Panc1 (cell line): Measurements from ENCODE around the gene OR7C1. TPM values are rescaled to one million over a fixed set of nuclear protein-coding genes. Genes with fewer than 3 reads are reported as not detected.

Experiments used
- ATAC-seq: fragments of 200-7000 bp; cut with Tn5 transposase; 2 replicates; pipeline ENCODE4 v1.9.1; 2020; ENCODE audit warnings: mild to moderate bottlenecking, moderate library complexity
- BruUV-seq: library from RNA; stranded (reverse); fragments of 400-500 nt; replicated peaks from 2 replicates; lab custom pipeline; 2021; lab: Mats Ljungman, UMichigan
- CTCF ChIA-PET: fragments of 300-600 bp; sonication (Branson Sonifier 250); formaldehyde crosslinking; loops from one replicate; lab custom pipeline; 2022; ENCODE audit warnings: antibody characterized with exemption; lab: Charles Lee
- POLR2A ChIA-PET: fragments of 300-600 bp; sonication (Branson Sonifier 250); formaldehyde crosslinking; loops from one replicate; lab custom pipeline; 2022; ENCODE audit warnings: antibody characterized with exemption; lab: Charles Lee
- DNase-seq: peaks from one replicate; pipeline ENCODE4 v3.0.0-alpha.2; 2010; ENCODE audit warnings: low read depth, low spot score
- H3K27ac ChIP-seq: 2 replicates; pipeline ENCODE4 v1.5.1; 2011; ENCODE audit warnings: mild to moderate bottlenecking, low read length, inconsistent platforms
- H3K27me3 ChIP-seq: fragments of 200-500 bp; sonication (Bioruptor generic); 2 replicates; pipeline ENCODE4 v1.6.0; 2014; ENCODE audit warnings: low read length, inconsistent platforms; ENCODE audit not compliant: control insufficient read depth, insufficient read depth
- H3K36me3 ChIP-seq: fragments of 200-500 bp; sonication (Bioruptor generic); 2 replicates; pipeline ENCODE4 v1.5.1; 2014; ENCODE audit warnings: inconsistent platforms, mild to moderate bottlenecking, low read length, moderate library complexity; ENCODE audit not compliant: control insufficient read depth, insufficient read depth
- H3K4me1 ChIP-seq: 2 replicates; pipeline ENCODE4 v1.5.1; 2011; ENCODE audit warnings: inconsistent platforms, mild to moderate bottlenecking, low read length, moderate library complexity; ENCODE audit not compliant: control insufficient read depth, insufficient read depth
- H3K4me3 ChIP-seq, 2 experiments: 2 replicates each; pipeline ENCODE4 v1.5.1; 2011 to 2012; ENCODE audit warnings: low read depth in 2 of 2, low read length in 2 of 2, mild to moderate bottlenecking in 2 of 2, inconsistent platforms in 1 of 2, moderate library complexity in 1 of 2
- H3K9me3 ChIP-seq: fragments of 200-500 bp; sonication (Bioruptor generic); 2 replicates; pipeline ENCODE4 v1.5.1; 2014; ENCODE audit warnings: low read depth, mild to moderate bottlenecking, inconsistent platforms, low read length, moderate library complexity; ENCODE audit not compliant: control insufficient read depth, insufficient read depth
- POLR2AphosphoS5 ChIP-seq: IDR thresholded peaks from 2 replicates; pipeline ENCODE4 v1.6.1; 2012; ENCODE audit warnings: mild to moderate bottlenecking, low read depth, low read length, moderate library complexity
- SIN3A ChIP-seq: IDR thresholded peaks from 2 replicates; pipeline ENCODE4 v1.6.1; 2012; ENCODE audit warnings: low read depth, mild to moderate bottlenecking, low read length, moderate library complexity, borderline replicate concordance; ENCODE audit not compliant: insufficient read depth
- TCF7L2 ChIP-seq: IDR thresholded peaks from 2 replicates; pipeline ENCODE4 v1.6.1; 2011; ENCODE audit warnings: mild to moderate bottlenecking, low read depth, low read length, inconsistent platforms
- in situ Hi-C: cut with HindIII; loops from 2 replicates; pipeline ENCODE4 v1.10.0; 2016; ENCODE audit warnings: low sequenced_read_pairs, low pct_unique_long_range_greater_than_20kb
- intact Hi-C: fragments of 100-400 bp; cut with micrococcal nuclease; formaldehyde crosslinking; loops from one replicate; pipeline ENCODE4 v1.10.0; 2022; ENCODE audit not compliant: unreplicated experiment
- total RNA-seq: library from RNA; stranded (reverse); gene quantifications from one replicate; pipeline ENCODE4 v1.2.1, GENCODE V29; 2021; ENCODE audit not compliant: unreplicated experiment
- TF ChIP-seq, protein P1 (sequence below): fragments of 450-650 bp; IDR thresholded peaks from 2 replicates; pipeline ENCODE4 v1.5.1; 2017; ENCODE audit warnings: mild to moderate bottlenecking
- TF ChIP-seq, protein P2 (sequence below), 2 experiments: IDR thresholded peaks; 2 replicates each; pipeline ENCODE4 v1.6.1; 2011 to 2012; ENCODE audit warnings: low read depth in 2 of 2, control low read depth in 1 of 2, low read length in 1 of 2, mild to moderate bottlenecking in 1 of 2, moderate library complexity in 1 of 2; ENCODE audit not compliant: insufficient read depth in 1 of 2

The OR7C1 gene
- total RNA-seq, 1 experiment from 2014 or later = not detected

DNA sequence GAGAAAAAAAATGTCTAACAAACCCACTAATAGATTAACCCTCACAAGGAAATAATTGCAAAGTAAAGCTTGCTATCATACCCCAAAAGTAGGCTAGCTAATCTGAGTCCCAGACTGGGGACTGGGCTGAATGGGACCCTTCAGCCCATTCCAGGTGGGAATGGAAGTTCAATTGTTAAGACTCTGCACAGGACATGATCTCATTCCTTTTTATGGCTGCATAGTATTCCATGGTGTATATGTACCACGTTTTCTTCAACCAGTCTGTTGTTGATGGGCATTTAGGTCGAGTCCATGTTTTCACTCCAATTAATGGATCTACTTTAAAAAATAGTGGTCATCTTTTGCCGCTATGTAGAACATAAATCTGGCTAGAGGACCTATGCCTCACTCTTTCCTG lies 17.9 kb downstream of the OR7C1 start:
- Histone ChIP-seq H3K36me3 (no peaks in the 10 kb centered on the region), H3K9me3 (no peaks in the 10 kb centered on the region), H3K4me1 (no peaks in the 10 kb centered on the region), H3K27me3 (no peaks in the 10 kb centered on the region), H3K4me3 (no peak overlapping the region), H3K27ac (no peak overlapping the region)
- TF ChIP-seq, protein P1, sequence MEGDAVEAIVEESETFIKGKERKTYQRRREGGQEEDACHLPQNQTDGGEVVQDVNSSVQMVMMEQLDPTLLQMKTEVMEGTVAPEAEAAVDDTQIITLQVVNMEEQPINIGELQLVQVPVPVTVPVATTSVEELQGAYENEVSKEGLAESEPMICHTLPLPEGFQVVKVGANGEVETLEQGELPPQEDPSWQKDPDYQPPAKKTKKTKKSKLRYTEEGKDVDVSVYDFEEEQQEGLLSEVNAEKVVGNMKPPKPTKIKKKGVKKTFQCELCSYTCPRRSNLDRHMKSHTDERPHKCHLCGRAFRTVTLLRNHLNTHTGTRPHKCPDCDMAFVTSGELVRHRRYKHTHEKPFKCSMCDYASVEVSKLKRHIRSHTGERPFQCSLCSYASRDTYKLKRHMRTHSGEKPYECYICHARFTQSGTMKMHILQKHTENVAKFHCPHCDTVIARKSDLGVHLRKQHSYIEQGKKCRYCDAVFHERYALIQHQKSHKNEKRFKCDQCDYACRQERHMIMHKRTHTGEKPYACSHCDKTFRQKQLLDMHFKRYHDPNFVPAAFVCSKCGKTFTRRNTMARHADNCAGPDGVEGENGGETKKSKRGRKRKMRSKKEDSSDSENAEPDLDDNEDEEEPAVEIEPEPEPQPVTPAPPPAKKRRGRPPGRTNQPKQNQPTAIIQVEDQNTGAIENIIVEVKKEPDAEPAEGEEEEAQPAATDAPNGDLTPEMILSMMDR = no peak
- TF ChIP-seq TCF7L2 (no peak), POLR2AphosphoS5 (no peak), SIN3A (no peak)
- TF ChIP-seq, protein P2, sequence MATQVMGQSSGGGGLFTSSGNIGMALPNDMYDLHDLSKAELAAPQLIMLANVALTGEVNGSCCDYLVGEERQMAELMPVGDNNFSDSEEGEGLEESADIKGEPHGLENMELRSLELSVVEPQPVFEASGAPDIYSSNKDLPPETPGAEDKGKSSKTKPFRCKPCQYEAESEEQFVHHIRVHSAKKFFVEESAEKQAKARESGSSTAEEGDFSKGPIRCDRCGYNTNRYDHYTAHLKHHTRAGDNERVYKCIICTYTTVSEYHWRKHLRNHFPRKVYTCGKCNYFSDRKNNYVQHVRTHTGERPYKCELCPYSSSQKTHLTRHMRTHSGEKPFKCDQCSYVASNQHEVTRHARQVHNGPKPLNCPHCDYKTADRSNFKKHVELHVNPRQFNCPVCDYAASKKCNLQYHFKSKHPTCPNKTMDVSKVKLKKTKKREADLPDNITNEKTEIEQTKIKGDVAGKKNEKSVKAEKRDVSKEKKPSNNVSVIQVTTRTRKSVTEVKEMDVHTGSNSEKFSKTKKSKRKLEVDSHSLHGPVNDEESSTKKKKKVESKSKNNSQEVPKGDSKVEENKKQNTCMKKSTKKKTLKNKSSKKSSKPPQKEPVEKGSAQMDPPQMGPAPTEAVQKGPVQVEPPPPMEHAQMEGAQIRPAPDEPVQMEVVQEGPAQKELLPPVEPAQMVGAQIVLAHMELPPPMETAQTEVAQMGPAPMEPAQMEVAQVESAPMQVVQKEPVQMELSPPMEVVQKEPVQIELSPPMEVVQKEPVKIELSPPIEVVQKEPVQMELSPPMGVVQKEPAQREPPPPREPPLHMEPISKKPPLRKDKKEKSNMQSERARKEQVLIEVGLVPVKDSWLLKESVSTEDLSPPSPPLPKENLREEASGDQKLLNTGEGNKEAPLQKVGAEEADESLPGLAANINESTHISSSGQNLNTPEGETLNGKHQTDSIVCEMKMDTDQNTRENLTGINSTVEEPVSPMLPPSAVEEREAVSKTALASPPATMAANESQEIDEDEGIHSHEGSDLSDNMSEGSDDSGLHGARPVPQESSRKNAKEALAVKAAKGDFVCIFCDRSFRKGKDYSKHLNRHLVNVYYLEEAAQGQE (IDR thresholded peaks at IDR 0.05; ENCODE audit: insufficient read depth in 1 of 2, low read depth in 2 of 2, low read length in 1 of 2) = no peak
- no TSS peak for BruUV-seq
- intact Hi-C loops (no loop called here), in situ Hi-C loops (no loop called here)
- no peak for DNase-seq
- no peak for ATAC-seq
- POLR2A ChIA-PET = no interaction called here
- CTCF ChIA-PET = no interaction called here

DNA sequence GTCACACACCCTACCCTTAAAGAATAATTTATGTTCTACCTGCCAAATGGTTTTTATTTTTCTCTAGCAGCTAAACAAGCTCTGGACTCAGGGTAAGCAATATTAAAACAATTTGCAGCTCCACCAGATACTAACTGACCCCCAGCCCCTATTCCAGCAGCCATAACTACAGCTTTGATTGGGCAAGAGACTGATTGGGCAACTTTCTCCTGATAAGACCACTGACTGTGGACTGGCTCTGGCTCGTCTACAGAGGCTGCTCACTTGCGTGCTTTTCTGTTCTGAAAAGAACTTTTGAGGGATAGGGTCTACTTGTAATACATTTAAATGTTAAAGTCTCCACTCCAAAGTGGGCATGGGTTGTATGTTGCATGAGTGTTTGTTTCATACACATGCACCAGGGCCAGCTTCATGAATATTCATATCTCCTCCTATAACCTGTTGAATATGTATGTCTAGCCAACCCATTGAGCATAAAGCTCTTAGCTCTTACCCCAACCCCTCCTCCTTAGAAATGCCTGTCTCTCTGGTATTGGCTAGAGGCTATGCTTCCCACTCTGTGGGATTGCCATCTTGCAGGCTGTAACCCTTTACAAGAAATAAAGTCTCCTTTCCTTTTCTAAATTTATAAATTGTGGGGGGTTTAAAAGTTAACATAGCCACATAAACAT lies 19.9 kb downstream of the OR7C1 start:
- TF ChIP-seq TCF7L2 (no peak), SIN3A (no peak), POLR2AphosphoS5 (no peak)
- TF ChIP-seq, protein P2 (IDR thresholded peaks at IDR 0.05; ENCODE audit: insufficient read depth in 1 of 2, low read depth in 2 of 2, low read length in 1 of 2) = no peak
- TF ChIP-seq, protein P1 = no peak
- ChIA-PET POLR2A (no interaction called here), CTCF (no interaction called here)
- Histone ChIP-seq H3K27me3 (no peaks in the 10 kb centered on the region), H3K4me1 (no peaks in the 10 kb centered on the region), H3K27ac (no peak overlapping the region), H3K9me3 (no peaks in the 10 kb centered on the region), H3K36me3 (no peaks in the 10 kb centered on the region), H3K4me3 (no peak overlapping the region)
- in situ Hi-C loops = no loop called here
- intact Hi-C loops = no loop called here
- DNase-seq = no peak
- BruUV-seq = no TSS peak
- no peak for ATAC-seq
